OCI-LY7 (cell line): ENCODE measurements around the gene XRN2. TPM values are rescaled to one million over a fixed set of nuclear protein-coding genes. Genes with fewer than 3 reads are reported as not detected.

Experiments
- BruUV-seq: library from RNA; stranded (reverse); fragments of 400-500 nt; replicated peaks from 2 replicates; lab custom pipeline; 2021; lab: Mats Ljungman, UMichigan
- CTCF ChIA-PET: fragments of 300-600 bp; sonication (Branson Sonifier 250); formaldehyde crosslinking; loops from one replicate; lab custom pipeline; 2022; ENCODE audit warnings: antibody characterized with exemption; ENCODE audit not compliant: unreplicated experiment; lab: Charles Lee
- POLR2A ChIA-PET: fragments of 300-600 bp; sonication (Branson Sonifier 250); formaldehyde crosslinking; loops from one replicate; lab custom pipeline; 2022; ENCODE audit warnings: antibody characterized with exemption; lab: Charles Lee
- DNase-seq: peaks from one replicate; pipeline ENCODE4 v3.0.0-alpha.2; 2015; ENCODE audit warnings: low spot score
- H2AFZ ChIP-seq: fragments of 200-600 bp; sonication (generic), shearing (Covaris generic); 2 replicates; pipeline ENCODE4 v1.6.1; 2014; ENCODE audit warnings: mild to moderate bottlenecking, antibody characterized with exemption, low read length, moderate library complexity
- H3K27ac ChIP-seq: fragments of 200-600 bp; sonication (generic); 2 replicates; pipeline ENCODE4 v1.5.1; 2014; ENCODE audit warnings: mixed run types, low read depth, mild to moderate bottlenecking, moderate library complexity, low read length, inconsistent platforms; ENCODE audit not compliant: poor library complexity, severe bottlenecking
- H3K36me3 ChIP-seq: fragments of 200-600 bp; sonication (generic); 2 replicates; pipeline ENCODE4 v1.6.1; 2014; ENCODE audit warnings: mild to moderate bottlenecking, antibody characterized with exemption, low read length, moderate library complexity, mixed read lengths; ENCODE audit not compliant: insufficient read depth
- H3K4me1 ChIP-seq: fragments of 200-600 bp; sonication (generic); 2 replicates; pipeline ENCODE4 v1.5.1; 2014; ENCODE audit warnings: mild to moderate bottlenecking, low read length; ENCODE audit not compliant: insufficient read depth, poor library complexity, severe bottlenecking
- H3K4me2 ChIP-seq: fragments of 200-600 bp; sonication (generic); 2 replicates; pipeline ENCODE4 v1.6.1; 2014; ENCODE audit warnings: mild to moderate bottlenecking, low read length
- H3K4me3 ChIP-seq: fragments of 200-600 bp; sonication (generic); 2 replicates; pipeline ENCODE4 v1.5.1; 2014; ENCODE audit warnings: mild to moderate bottlenecking, low read depth, low read length; ENCODE audit not compliant: poor library complexity, severe bottlenecking
- H3K79me2 ChIP-seq: fragments of 200-600 bp; sonication (generic); 2 replicates; pipeline ENCODE4 v1.6.1; 2016; ENCODE audit warnings: low read depth, mild to moderate bottlenecking, low read length, moderate library complexity, mixed read lengths; ENCODE audit not compliant: insufficient read depth
- H3K9me2 ChIP-seq: fragments of 200-600 bp; sonication (generic); 2 replicates; pipeline ENCODE4 v1.6.1; 2016; ENCODE audit warnings: mild to moderate bottlenecking, low read length, mixed read lengths; ENCODE audit not compliant: insufficient read depth
- H3K9me3 ChIP-seq: fragments of 200-600 bp; sonication (generic); 2 replicates; pipeline ENCODE4 v1.6.1; 2014; ENCODE audit warnings: mild to moderate bottlenecking, mixed run types, low read length, mixed read lengths
- H4K20me1 ChIP-seq: fragments of 200-600 bp; sonication (generic); 2 replicates; pipeline ENCODE4 v1.6.1; 2014; ENCODE audit warnings: mild to moderate bottlenecking, antibody characterized with exemption, low read length, moderate library complexity, mixed read lengths; ENCODE audit not compliant: insufficient read depth
- EZH2phosphoT487 ChIP-seq: fragments of 200-600 bp; sonication (generic); IDR thresholded peaks from 2 replicates; pipeline ENCODE4 v1.6.1; 2018; ENCODE audit warnings: low read depth, borderline replicate concordance, mild to moderate bottlenecking, mixed run types, antibody characterized with exemption, low read length, moderate library complexity, mixed read lengths
- intact Hi-C: fragments of 100-400 bp; cut with micrococcal nuclease; formaldehyde crosslinking; loops from one replicate; pipeline ENCODE4 v1.10.0; 2022; ENCODE audit not compliant: unreplicated experiment
- total RNA-seq, 2 experiments: library from RNA; depleted of rRNA in 1 of 2; stranded (reverse); fragments of >200 nt in 1 of 2; shearing (Covaris generic) in 1 of 2; gene quantifications; 2 replicates each; pipeline ENCODE4 v1.2.3, GENCODE V29; 2014 to 2022
- TF ChIP-seq, protein P1 (sequence below): fragments of 200-600 bp; sonication (generic); conservative IDR thresholded peaks from 2 replicates; pipeline ENCODE4 v1.5.1; 2014; ENCODE audit warnings: mild to moderate bottlenecking, antibody characterized with exemption, low read length, moderate library complexity, mixed read lengths

The XRN2 gene
- total RNA-seq, 2 experiments from 2014 or later = 47.9 to 50.3 TPM

DNA sequence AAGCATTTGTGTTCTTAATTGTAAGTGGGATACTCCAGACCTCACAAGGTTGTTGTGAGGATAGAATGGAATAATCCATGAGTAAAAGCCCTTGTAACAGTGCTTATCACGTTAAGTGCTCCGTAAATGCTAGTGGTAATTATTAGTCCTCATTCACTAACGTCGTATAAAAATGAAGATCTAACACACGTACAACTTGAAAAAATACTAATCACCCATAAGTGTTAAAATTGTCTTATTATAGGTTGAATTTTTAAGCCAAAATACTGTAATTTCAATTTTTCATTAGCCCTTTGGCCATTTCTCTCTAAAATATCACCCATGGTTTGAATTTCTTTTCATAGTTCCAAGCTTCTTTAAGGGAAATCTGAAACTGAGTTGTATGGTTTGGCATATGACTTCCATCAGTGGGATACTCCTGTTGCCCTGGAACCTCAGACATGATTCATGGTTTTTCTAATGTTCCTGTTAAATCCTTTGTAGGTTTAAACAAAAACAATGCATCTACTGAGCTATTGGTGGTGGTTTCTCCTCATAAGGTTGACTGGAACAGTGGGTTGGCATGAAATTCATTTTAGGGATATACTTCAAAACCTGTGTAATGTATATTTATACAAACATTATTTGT, 19.1 kb downstream of the XRN2 start:
- no TSS peak for BruUV-seq
- intact Hi-C loops = no loop called here
- Histone ChIP-seq H4K20me1 (peaks cover 21% of the 10 kb centered on the region), H2AFZ (no peak overlapping the region), H3K9me2 (no peaks in the 10 kb centered on the region), H3K4me2 (no peak overlapping the region), H3K79me2 (peaks cover 100% of the 10 kb centered on the region), H3K4me3 (no peak overlapping the region), H3K36me3 (peaks cover 34% of the 10 kb centered on the region), H3K27ac (no peak overlapping the region), H3K9me3 (peaks cover 35% of the 10 kb centered on the region; the same call in 1 of the 2 replicates), H3K4me1 (peaks cover 8% of the 10 kb centered on the region)
- DNase-seq = no peak
- ChIA-PET POLR2A (interaction anchor here (1.6 kb wide), 1 partner anchor 8 kb away, joined by 4 read pairs; no protein-coding TSS in a partner anchor), CTCF (no interaction called here)
- no peak for TF ChIP-seq EZH2phosphoT487
- TF ChIP-seq, protein P1, sequence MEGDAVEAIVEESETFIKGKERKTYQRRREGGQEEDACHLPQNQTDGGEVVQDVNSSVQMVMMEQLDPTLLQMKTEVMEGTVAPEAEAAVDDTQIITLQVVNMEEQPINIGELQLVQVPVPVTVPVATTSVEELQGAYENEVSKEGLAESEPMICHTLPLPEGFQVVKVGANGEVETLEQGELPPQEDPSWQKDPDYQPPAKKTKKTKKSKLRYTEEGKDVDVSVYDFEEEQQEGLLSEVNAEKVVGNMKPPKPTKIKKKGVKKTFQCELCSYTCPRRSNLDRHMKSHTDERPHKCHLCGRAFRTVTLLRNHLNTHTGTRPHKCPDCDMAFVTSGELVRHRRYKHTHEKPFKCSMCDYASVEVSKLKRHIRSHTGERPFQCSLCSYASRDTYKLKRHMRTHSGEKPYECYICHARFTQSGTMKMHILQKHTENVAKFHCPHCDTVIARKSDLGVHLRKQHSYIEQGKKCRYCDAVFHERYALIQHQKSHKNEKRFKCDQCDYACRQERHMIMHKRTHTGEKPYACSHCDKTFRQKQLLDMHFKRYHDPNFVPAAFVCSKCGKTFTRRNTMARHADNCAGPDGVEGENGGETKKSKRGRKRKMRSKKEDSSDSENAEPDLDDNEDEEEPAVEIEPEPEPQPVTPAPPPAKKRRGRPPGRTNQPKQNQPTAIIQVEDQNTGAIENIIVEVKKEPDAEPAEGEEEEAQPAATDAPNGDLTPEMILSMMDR = no peak

DNA sequence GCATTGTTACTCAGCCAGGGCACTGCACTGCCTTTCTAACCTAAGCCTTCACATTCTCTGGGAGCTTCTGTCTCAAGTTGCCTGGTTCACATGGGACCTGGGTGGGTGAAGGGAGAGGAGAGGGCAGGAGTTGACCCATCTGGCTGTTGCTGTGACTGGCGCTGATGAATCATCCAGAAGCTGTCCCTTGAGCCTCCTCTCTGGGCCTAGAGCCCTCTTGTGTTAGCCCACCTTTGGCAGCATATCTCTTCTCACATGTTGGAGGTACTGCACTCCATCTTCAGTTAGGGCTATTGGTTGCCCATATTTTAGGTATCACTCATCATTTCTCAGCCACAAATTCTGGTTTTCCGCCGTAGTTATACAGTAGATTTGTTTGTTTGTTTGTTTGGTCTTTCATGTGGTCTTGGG, 19.8 kb downstream of the XRN2 start:
- Histone ChIP-seq H4K20me1 (peaks cover 22% of the 10 kb centered on the region), H3K4me2 (no peak overlapping the region)
- POLR2A ChIA-PET = interaction anchor here (1.6 kb wide), 1 partner anchor 9 kb away, joined by 4 read pairs; no protein-coding TSS in a partner anchor

More for the DNA sequence above, 19.8 kb downstream of the XRN2 start:
- no peak overlapping the region for H3K4me3 ChIP-seq
- no peak for DNase-seq
- no peaks in the 10 kb centered on the region for H3K9me2 ChIP-seq
- peaks cover 100% of the 10 kb centered on the region for H3K79me2 ChIP-seq
- H2AFZ ChIP-seq = no peak overlapping the region
- TF ChIP-seq EZH2phosphoT487 = no peak
- TF ChIP-seq, protein P1 = no peak
- intact Hi-C loops = no loop called here
- peaks cover 30% of the 10 kb centered on the region; the same call in 1 of the 2 replicates for H3K9me3 ChIP-seq
- H3K27ac ChIP-seq = no peak overlapping the region
- BruUV-seq = no TSS peak
- CTCF ChIA-PET = no interaction called here
- H3K36me3 ChIP-seq = peaks cover 40% of the 10 kb centered on the region
- H3K4me1 ChIP-seq = peaks cover 8% of the 10 kb centered on the region
